Activated T-cell treated with anti-CD3 and anti-CD28 coated beads, Interleukin-2, amount 50 U/mL, for 48 hours (primary cell): ENCODE results near the gene KAT6B.
A peak's percentile ranks its signal among the peaks of the same experiment; 100 is the strongest.

ENCODE experiments used
- DNase-seq, 2 experiments: peaks; one replicate each; pipeline ENCODE4 v3.0.0-alpha.2; 2020

KAT6B gene

GRCh38 chr10:75018686-75019307 lies 192.4 kb downstream of the KAT6B start:
- no peak for DNase-seq

- no peak for DNase-seq
Observed at GRCh38 chr10:75019370-75019769, 193.0 kb downstream of the KAT6B start.

GRCh38 chr10:75020168-75020567 lies 193.8 kb downstream of the KAT6B start:
- no peak for DNase-seq

GRCh38 chr10:75021379-75022249 lies 195.2 kb downstream of the KAT6B start:
- DNase-seq: peak in 1 of 2 experiments; percentile 16

GRCh38 chr10:75023074-75023473 lies 196.7 kb downstream of the KAT6B start:
- DNase-seq: no peak

GRCh38 chr10:75024971-75025523 lies 198.6 kb downstream of the KAT6B start:
- no peak for DNase-seq

GRCh38 chr10:75028049-75028448 lies 201.6 kb downstream of the KAT6B start:
- no peak for DNase-seq

- no peak for DNase-seq
Observed at GRCh38 chr10:75028748-75029147, 202.3 kb downstream of the KAT6B start.

GRCh38 chr10:75029420-75029819 lies 203.0 kb downstream of the KAT6B start:
- DNase-seq: no peak

GRCh38 chr10:75029857-75030256 lies 203.5 kb downstream of the KAT6B start:
- DNase-seq: no peak

- no peak for DNase-seq
Observed at GRCh38 chr10:75030371-75030770, 204.0 kb downstream of the KAT6B start.

- no peak for DNase-seq
Observed at GRCh38 chr10:75032119-75032518, 205.7 kb downstream of the KAT6B start.

- DNase-seq: no peak
Observed at GRCh38 chr10:75032813-75033212, 206.4 kb downstream of the KAT6B start.

GRCh38 chr10:75033399-75034130 lies 207.2 kb downstream of the KAT6B start:
- peak in 1 of 2 experiments; percentile 29 for DNase-seq

GRCh38 chr10:75034131-75034512 lies 207.7 kb downstream of the KAT6B start:
- peak; percentile 67 to 68 for DNase-seq

GRCh38 chr10:75034714-75035258 lies 208.4 kb downstream of the KAT6B start:
- peak in 1 of 2 experiments; percentile 20 for DNase-seq

- peak in 1 of 2 experiments; percentile 33 for DNase-seq
Observed at GRCh38 chr10:75035975-75036708, 209.7 kb downstream of the KAT6B start.

- DNase-seq: peak in 1 of 2 experiments; percentile 22
Observed at GRCh38 chr10:75037171-75038153, 211.1 kb downstream of the KAT6B start.

GRCh38 chr10:75038335-75038734 lies 211.9 kb downstream of the KAT6B start:
- DNase-seq: no peak

GRCh38 chr10:75040576-75040975 lies 214.2 kb downstream of the KAT6B start:
- DNase-seq: no peak
